ENCODE results near the gene ECD. TPM values are rescaled to one million over a fixed set of nuclear protein-coding genes. Genes with fewer than 3 reads are reported as not detected.

ECD gene
- total RNA-seq, 4 donors from 2014 or later, result 27.3 to 35.0 (median 30.5) TPM

DNA sequence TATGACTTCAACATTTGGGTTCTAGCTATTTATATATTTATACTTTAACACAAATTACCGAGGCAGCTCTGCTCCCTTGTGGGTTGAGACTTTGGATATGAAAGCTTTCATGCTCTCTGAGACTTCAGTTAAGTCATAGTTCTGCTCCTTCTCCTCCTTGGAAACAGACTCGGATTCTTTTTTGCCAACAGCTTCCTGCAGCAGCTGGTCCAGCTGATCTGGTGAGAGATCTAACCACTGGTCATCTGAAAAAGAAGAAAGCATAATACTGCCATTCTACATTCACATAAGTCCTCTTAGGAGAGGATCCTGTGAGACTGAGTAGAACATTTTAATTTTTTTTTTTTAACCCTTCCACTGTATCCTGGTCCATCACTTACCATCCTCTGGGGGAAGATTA lies 28.6 kb downstream of the ECD start:
- Histone ChIP-seq H3K36me3 (peaks cover 9 to 100% of the 10 kb centered on the region in 2 donors), H3K4me3 (no peak overlapping the region), H3K4me1 (no peaks in the 10 kb centered on the region), H3K27ac (no peak overlapping the region), H3K9me3 (no peaks in the 10 kb centered on the region), H3K27me3 (no peaks in the 10 kb centered on the region)
- 44 to 74% methylated on average over 2 of the region's 2 CpGs for WGBS, 2 donors (ENCODE audit: low coverage in 1 of 2)
- TF ChIP-seq POLR2A (IDR thresholded peaks at IDR 0.05), result no peak
- TF ChIP-seq, protein P1, sequence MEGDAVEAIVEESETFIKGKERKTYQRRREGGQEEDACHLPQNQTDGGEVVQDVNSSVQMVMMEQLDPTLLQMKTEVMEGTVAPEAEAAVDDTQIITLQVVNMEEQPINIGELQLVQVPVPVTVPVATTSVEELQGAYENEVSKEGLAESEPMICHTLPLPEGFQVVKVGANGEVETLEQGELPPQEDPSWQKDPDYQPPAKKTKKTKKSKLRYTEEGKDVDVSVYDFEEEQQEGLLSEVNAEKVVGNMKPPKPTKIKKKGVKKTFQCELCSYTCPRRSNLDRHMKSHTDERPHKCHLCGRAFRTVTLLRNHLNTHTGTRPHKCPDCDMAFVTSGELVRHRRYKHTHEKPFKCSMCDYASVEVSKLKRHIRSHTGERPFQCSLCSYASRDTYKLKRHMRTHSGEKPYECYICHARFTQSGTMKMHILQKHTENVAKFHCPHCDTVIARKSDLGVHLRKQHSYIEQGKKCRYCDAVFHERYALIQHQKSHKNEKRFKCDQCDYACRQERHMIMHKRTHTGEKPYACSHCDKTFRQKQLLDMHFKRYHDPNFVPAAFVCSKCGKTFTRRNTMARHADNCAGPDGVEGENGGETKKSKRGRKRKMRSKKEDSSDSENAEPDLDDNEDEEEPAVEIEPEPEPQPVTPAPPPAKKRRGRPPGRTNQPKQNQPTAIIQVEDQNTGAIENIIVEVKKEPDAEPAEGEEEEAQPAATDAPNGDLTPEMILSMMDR (IDR thresholded peaks at IDR 0.05), result no peak
- no peak for TF ChIP-seq EP300 (IDR thresholded peaks at IDR 0.05)
- TF ChIP-seq POLR2AphosphoS5 (IDR thresholded peaks at IDR 0.05), result no peak
- ATAC-seq, result no peak

DNA sequence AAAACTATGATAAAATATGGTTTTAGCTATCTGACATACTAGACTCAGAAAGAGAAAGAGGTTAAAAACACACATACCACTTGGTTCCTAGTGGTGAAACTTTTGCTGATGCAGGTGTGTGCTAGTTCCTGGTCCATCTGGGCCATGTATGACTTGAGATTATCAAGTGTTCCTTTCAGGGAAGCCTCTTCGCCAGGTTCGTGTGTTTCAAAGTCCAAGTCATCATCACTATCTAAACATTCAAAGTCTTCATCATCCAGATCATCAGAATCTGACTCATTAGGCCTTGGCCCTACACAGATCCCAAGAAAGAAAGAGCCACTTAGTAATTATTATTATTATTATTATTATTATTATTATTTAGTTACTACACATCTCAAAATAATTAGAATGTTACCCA lies 31.2 kb downstream of the ECD start:
- TF ChIP-seq POLR2AphosphoS5 (IDR thresholded peaks at IDR 0.05) (no peak), POLR2A (IDR thresholded peaks at IDR 0.05) (no peak), EP300 (IDR thresholded peaks at IDR 0.05) (no peak)
- TF ChIP-seq, protein P1 (IDR thresholded peaks at IDR 0.05), result no peak
- Histone ChIP-seq H3K36me3 (peaks cover 14 to 100% of the 10 kb centered on the region in 2 donors), H3K9me3 (no peaks in the 10 kb centered on the region), H3K27ac (no peak overlapping the region), H3K4me3 (no peak overlapping the region), H3K27me3 (no peaks in the 10 kb centered on the region), H3K4me1 (no peaks in the 10 kb centered on the region)
- WGBS, 2 donors (ENCODE audit: low coverage in 1 of 2), result 61 to 85% methylated on average over 2 of the region's 2 CpGs
- ATAC-seq, result no peak

DNA sequence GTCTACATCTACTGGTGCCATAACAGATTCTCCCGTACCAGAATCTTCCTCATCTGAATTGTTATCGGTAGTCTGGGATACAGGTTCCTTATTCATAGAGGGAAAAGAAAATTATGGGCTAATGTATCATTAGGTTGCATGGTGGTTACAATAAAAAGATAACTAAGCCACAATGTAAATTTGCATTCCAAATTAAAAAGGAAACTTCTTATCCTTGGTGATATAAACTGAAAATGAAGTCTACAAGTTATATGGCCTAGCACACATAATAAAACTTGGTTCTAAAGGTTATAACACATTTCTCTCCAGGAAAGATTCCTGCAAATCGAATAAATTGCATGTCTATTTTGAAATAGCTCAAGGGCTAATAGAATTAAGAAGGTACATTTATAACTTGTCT lies 33.1 kb downstream of the ECD start:
- no peak overlapping the region for H3K27ac ChIP-seq
- no peak for ATAC-seq
- TF ChIP-seq POLR2A (IDR thresholded peaks at IDR 0.05) (no peak), EP300 (IDR thresholded peaks at IDR 0.05) (no peak), POLR2AphosphoS5 (IDR thresholded peaks at IDR 0.05) (no peak)
- TF ChIP-seq, protein P1 (IDR thresholded peaks at IDR 0.05), result no peak
- H3K9me3 ChIP-seq, result no peaks in the 10 kb centered on the region
- no peak overlapping the region for H3K4me3 ChIP-seq
- H3K27me3 ChIP-seq, result no peaks in the 10 kb centered on the region
- WGBS, 2 donors (ENCODE audit: low coverage in 1 of 2), result 87 to 100% methylated on average over 3 of the region's 3 CpGs
- no peaks in the 10 kb centered on the region for H3K4me1 ChIP-seq
- peaks cover 17 to 98% of the 10 kb centered on the region in 2 donors for H3K36me3 ChIP-seq

DNA sequence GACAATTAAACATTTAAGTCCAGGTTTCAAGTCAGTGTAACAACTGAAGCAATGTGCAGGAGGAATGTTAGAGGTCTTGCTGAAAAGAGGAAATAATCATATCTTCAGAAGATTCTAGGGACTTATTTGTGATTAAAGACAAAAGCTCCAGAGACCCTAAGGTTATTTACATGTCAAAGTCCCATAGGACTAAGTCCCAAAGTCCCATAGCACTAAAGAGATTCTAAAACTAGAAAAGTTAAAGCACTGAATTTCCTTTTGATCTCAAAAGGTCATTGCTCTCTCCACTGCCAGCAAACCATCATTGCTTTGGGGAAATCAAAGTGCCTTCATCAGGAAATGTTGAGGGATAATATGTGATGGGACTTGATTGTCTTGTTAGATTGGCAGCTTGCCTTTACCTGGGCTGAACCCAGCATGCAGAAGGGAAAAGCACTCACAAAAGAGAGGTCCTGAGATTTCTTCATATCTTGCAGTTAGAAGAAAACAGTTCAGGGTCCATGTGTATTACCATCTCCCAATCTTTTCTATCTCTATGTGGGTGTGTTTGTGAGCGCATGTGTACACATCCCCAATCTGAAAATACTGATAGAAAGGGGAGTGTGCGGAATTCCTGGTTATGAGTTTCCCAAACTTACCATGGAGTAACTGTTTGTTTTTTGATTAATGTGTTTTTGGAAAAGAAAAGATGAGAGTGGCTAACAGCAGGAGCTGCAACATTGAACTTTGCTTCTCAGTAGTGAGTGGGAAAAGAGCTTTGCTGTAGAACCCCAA lies 35.7 kb downstream of the ECD start:
- Histone ChIP-seq H3K27me3 (no peaks in the 10 kb centered on the region), H3K9me3 (no peaks in the 10 kb centered on the region), H3K4me3 (no peak overlapping the region), H3K36me3 (peaks cover 9 to 97% of the 10 kb centered on the region in 2 donors), H3K27ac (no peak overlapping the region), H3K4me1 (no peaks in the 10 kb centered on the region)
- TF ChIP-seq, protein P1 (IDR thresholded peaks at IDR 0.05), result no peak
- TF ChIP-seq POLR2A (IDR thresholded peaks at IDR 0.05), result no peak
- no peak for TF ChIP-seq POLR2AphosphoS5 (IDR thresholded peaks at IDR 0.05)
- TF ChIP-seq EP300 (IDR thresholded peaks at IDR 0.05), result no peak
- WGBS, 2 donors (ENCODE audit: low coverage in 1 of 2), result 94 to 100% methylated on average over 2 of the region's 2 CpGs
- ATAC-seq, result no peak

DNA sequence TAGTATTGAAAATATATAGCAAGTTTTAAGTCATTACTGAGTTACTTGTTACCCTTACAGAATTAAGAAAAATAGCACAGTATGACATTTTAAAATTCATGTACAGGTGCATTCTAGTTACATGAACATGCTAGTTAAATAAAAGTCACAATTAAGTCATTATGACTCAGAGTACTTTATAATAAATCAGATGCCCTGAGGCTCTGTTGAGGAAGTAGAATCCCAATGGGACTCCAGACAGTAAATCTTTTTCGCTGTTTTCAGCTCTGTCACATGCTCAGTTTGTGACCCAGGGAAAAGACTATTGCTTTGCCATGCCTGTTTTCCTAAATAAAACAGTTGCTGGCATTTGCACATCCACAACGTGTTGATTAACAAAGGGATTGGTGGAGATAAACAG lies 36.5 kb downstream of the ECD start:
- no peaks in the 10 kb centered on the region for H3K9me3 ChIP-seq

More for the DNA sequence above, 36.5 kb downstream of the ECD start:
- WGBS, 2 donors (ENCODE audit: low coverage in 1 of 2), result 31 to 62% methylated on average over 2 of the region's 2 CpGs
- no peak for TF ChIP-seq EP300 (IDR thresholded peaks at IDR 0.05)
- Histone ChIP-seq H3K4me1 (no peaks in the 10 kb centered on the region), H3K27ac (no peak overlapping the region), H3K36me3 (peaks cover 9 to 97% of the 10 kb centered on the region in 2 donors), H3K4me3 (no peak overlapping the region), H3K27me3 (no peaks in the 10 kb centered on the region)
- no peak for ATAC-seq
